Liver (tissue), 3 donors: ENCODE measurements around the gene PCED1B.

Experiments used
- CTCF ChIP-seq: fragments of 150-350 bp; IDR thresholded peaks from 2 replicates; pipeline ENCODE4 v1.5.1; 2017; ENCODE audit warnings: improper control_type of control experiment, low read depth, low read length; ENCODE audit not compliant: missing input control
- FOXA1 ChIP-seq: IDR thresholded peaks from 2 replicates; pipeline ENCODE4 v1.6.1; 2016; ENCODE audit warnings: antibody characterized with exemption
- HNF4G ChIP-seq: IDR thresholded peaks from 2 replicates; pipeline ENCODE4 v1.6.1; 2016; ENCODE audit warnings: antibody characterized with exemption
- NR2F2 ChIP-seq: IDR thresholded peaks from 2 replicates; pipeline ENCODE4 v1.6.1; 2016; ENCODE audit warnings: antibody characterized with exemption
- YY1 ChIP-seq: IDR thresholded peaks from 2 replicates; pipeline ENCODE4 v1.6.1; 2016; ENCODE audit warnings: antibody characterized with exemption, mild to moderate bottlenecking
- TF ChIP-seq, protein P1 (sequence below): IDR thresholded peaks from 2 replicates; pipeline ENCODE4 v1.6.1; 2016; ENCODE audit warnings: antibody characterized with exemption, mild to moderate bottlenecking
- donor health status: healthy.
- donor health status: healthy.

DNA sequence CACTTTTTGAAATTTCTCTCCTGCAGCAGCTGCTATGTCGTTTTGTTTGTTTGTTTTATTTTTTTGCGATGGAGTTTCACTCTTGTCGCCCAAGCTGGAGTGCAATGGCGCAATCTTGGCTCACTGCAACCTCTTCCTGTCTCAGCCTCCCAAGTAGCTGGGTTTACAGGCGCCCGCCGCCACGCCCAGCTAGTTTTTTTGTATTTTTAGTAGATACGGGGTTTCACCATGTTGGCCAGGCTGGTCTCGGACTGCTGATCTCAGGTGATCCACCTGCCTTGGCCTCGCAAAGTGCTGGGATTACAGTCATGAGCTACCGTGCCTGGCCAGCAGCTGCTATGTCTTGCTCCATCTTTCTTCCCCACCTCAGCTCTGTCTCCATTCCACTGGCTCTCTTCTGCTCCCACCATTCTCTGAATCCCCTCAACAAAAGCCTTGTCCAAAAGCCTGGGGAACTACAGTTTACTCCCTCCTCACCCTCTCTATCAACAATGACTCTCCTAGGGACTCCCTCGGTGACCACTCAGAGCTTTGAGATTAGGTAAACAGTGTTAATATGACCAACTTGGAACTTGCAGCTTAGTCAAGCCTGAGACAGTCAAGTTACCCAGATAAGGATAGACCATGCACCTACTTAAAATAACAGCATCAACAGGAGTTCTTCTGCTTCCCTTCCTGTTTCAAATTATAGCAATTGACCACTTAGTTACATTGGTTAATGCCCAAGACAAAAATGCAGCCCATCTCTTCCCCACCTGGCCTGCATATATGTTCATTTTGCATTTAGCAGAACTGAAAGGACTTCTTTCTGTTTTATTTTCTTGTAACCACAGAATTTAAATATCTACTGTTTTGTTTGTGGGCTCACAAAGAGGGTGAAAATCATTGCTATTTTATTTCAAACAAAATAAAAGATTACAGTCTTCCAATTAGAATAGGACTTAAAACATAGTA, 189.4 kb downstream of the PCED1B start:
- TF ChIP-seq HNF4G: no peak
- TF ChIP-seq CTCF: no peak
- TF ChIP-seq YY1: no peak
- TF ChIP-seq, protein P1, sequence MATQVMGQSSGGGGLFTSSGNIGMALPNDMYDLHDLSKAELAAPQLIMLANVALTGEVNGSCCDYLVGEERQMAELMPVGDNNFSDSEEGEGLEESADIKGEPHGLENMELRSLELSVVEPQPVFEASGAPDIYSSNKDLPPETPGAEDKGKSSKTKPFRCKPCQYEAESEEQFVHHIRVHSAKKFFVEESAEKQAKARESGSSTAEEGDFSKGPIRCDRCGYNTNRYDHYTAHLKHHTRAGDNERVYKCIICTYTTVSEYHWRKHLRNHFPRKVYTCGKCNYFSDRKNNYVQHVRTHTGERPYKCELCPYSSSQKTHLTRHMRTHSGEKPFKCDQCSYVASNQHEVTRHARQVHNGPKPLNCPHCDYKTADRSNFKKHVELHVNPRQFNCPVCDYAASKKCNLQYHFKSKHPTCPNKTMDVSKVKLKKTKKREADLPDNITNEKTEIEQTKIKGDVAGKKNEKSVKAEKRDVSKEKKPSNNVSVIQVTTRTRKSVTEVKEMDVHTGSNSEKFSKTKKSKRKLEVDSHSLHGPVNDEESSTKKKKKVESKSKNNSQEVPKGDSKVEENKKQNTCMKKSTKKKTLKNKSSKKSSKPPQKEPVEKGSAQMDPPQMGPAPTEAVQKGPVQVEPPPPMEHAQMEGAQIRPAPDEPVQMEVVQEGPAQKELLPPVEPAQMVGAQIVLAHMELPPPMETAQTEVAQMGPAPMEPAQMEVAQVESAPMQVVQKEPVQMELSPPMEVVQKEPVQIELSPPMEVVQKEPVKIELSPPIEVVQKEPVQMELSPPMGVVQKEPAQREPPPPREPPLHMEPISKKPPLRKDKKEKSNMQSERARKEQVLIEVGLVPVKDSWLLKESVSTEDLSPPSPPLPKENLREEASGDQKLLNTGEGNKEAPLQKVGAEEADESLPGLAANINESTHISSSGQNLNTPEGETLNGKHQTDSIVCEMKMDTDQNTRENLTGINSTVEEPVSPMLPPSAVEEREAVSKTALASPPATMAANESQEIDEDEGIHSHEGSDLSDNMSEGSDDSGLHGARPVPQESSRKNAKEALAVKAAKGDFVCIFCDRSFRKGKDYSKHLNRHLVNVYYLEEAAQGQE: no peak
- TF ChIP-seq NR2F2: no peak
- TF ChIP-seq FOXA1: no peak
